MCF 10A (cell line): ENCODE data around the gene ZDHHC17. TPM values are rescaled to one million over a fixed set of nuclear protein-coding genes. Genes with fewer than 3 reads are reported as not detected.
A peak's percentile ranks its signal among the peaks of the same experiment; 100 is the strongest.

Experiments
- BruUV-seq: library from RNA; stranded (reverse); fragments of 400-500 nt; replicated peaks from 2 replicates; lab custom pipeline; 2021; lab: Mats Ljungman, UMichigan
- CTCF ChIA-PET: fragments of 300-600 bp; sonication (Branson Sonifier 250); formaldehyde crosslinking; extraction: SDS; loops from one replicate; lab custom pipeline; 2021; ENCODE audit warnings: antibody characterized with exemption, inconsistent platforms; lab: Yijun Ruan, JAX
- POLR2A ChIA-PET: fragments of 300-600, 350-650 bp; sonication (Branson Sonifier 250); formaldehyde crosslinking; extraction: SDS; loops from one replicate; lab custom pipeline; 2020; ENCODE audit warnings: antibody characterized with exemption, inconsistent platforms; lab: Yijun Ruan, JAX
- DNase-seq: peaks from one replicate; pipeline ENCODE4 v3.0.0-alpha.2; 2018; ENCODE audit not compliant: unreplicated experiment
- H3K27ac Mint-ChIP-seq: one replicate; pipeline ENCODE4 v1.8.0; 2022; ENCODE audit warnings: mild to moderate bottlenecking, low read depth, mixed read lengths; ENCODE audit not compliant: unreplicated experiment
- H3K27me3 Mint-ChIP-seq: one replicate; pipeline ENCODE4 v1.8.0; 2022; ENCODE audit warnings: mixed read lengths; ENCODE audit not compliant: insufficient read depth, unreplicated experiment
- H3K36me3 Mint-ChIP-seq: one replicate; pipeline ENCODE4 v1.8.0; 2022; ENCODE audit warnings: mild to moderate bottlenecking, moderate library complexity, mixed read lengths; ENCODE audit not compliant: insufficient read depth, unreplicated experiment
- H3K4me1 Mint-ChIP-seq: one replicate; pipeline ENCODE4 v1.8.0; 2022; ENCODE audit warnings: mixed read lengths; ENCODE audit not compliant: insufficient read depth, unreplicated experiment
- H3K4me3 Mint-ChIP-seq: one replicate; pipeline ENCODE4 v1.8.0; 2022; ENCODE audit warnings: mild to moderate bottlenecking, moderate library complexity, mixed read lengths; ENCODE audit not compliant: unreplicated experiment
- H3K9me3 Mint-ChIP-seq: one replicate; pipeline ENCODE4 v1.8.0; 2022; ENCODE audit warnings: mixed read lengths; ENCODE audit not compliant: unreplicated experiment
- intact Hi-C: fragments of 100-400 bp; cut with micrococcal nuclease; formaldehyde crosslinking; loops from 2 replicates; pipeline ENCODE4 v1.14.1; 2022
- total RNA-seq: library from RNA; stranded (reverse); gene quantifications from 2 replicates; pipeline ENCODE4 v1.2.3, GENCODE V29; 2022
- TF ChIP-seq, protein P1 (sequence below): fragments of 200-600 bp; IDR thresholded peaks from one replicate; pipeline ENCODE4 v1.8.0; 2022; ENCODE audit warnings: antibody characterized with exemption, mild to moderate bottlenecking; ENCODE audit not compliant: unreplicated experiment

ZDHHC17 gene
- total RNA-seq, 1 experiment from 2014 or later: 26.9 TPM

DNA sequence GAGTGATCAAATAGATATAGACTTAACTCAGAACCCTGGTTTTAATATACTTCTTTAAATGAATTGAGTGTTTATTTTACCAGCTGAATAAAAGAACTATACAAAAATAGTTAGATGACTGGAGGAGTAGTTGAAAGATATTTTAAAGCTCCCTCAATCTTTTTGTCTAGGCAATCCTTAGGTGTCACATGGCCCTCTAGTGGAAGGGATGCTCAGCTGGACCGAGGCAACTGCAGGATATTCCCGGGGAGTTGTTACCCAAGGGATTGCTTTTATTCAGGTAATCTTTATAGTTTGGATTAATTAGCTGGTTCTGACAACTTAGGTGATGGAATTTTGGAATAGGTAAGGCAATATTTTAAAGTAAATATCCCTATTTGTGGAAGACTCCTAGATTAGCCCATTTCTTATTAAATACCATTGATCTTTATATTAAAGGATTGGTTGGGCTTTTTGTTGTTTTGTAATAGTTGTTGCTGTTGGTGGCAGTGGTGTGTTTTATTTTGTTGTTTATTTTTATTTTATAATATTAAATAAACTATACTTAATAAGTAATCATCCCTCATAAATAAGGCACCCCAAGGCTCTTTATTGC lies 57.1 kb downstream of the ZDHHC17 start:
- TF ChIP-seq, protein P1, sequence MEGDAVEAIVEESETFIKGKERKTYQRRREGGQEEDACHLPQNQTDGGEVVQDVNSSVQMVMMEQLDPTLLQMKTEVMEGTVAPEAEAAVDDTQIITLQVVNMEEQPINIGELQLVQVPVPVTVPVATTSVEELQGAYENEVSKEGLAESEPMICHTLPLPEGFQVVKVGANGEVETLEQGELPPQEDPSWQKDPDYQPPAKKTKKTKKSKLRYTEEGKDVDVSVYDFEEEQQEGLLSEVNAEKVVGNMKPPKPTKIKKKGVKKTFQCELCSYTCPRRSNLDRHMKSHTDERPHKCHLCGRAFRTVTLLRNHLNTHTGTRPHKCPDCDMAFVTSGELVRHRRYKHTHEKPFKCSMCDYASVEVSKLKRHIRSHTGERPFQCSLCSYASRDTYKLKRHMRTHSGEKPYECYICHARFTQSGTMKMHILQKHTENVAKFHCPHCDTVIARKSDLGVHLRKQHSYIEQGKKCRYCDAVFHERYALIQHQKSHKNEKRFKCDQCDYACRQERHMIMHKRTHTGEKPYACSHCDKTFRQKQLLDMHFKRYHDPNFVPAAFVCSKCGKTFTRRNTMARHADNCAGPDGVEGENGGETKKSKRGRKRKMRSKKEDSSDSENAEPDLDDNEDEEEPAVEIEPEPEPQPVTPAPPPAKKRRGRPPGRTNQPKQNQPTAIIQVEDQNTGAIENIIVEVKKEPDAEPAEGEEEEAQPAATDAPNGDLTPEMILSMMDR: peak; percentile 50
- Mint-ChIP-seq H3K4me3 (no peak overlapping the region), H3K4me1 (no peaks in the 10 kb centered on the region), H3K9me3 (no peaks in the 10 kb centered on the region), H3K27ac (no peak overlapping the region), H3K36me3 (peaks cover 21% of the 10 kb centered on the region), H3K27me3 (no peaks in the 10 kb centered on the region)
- intact Hi-C loops: loop anchor here (1.0 to 10.0 kb wide), 2 partner anchors 194 to 200 kb away; no protein-coding TSS in a partner anchor
- peak; percentile 60 for DNase-seq
- no TSS peak for BruUV-seq
- CTCF ChIA-PET: interaction anchor here (0.5 to 2.3 kb wide), 30 partner anchors 9 to 357 kb away, joined by 3 to 20 read pairs (median 4); partner anchors contain the start of gene ZDHHC17
- POLR2A ChIA-PET: interaction anchor here (0.7 to 1.1 kb wide), 4 partner anchors 11 to 233 kb away, joined by 3 to 5 read pairs (median 4); no protein-coding TSS in a partner anchor

DNA sequence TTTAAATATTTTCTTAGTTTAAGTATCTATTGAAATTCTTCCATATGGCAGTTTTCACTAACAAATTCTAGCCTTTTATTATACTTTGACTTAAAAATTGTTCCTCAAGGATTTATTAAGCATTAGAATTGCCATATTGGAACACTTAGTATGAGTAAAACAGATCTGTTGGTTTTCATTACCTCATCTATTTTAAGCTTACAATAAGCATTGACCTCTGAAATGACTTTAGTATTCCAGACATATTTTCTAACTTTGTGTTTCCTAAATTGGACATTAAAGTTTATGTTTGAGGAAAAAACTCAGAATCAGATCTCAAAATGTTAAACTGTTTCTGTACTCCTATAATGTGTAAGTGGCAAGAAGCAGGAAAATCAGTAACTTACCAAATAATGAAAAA lies 66.5 kb downstream of the ZDHHC17 start:
- H3K27ac Mint-ChIP-seq: no peak overlapping the region
- no peak for DNase-seq
- no peaks in the 10 kb centered on the region for H3K9me3 Mint-ChIP-seq
- no peak overlapping the region for H3K4me3 Mint-ChIP-seq
- no TSS peak for BruUV-seq
- intact Hi-C loops: no loop called here
- no peaks in the 10 kb centered on the region for H3K27me3 Mint-ChIP-seq
- ChIA-PET CTCF (interaction anchor here (2.6 kb wide), 1 partner anchor 10 kb away, joined by 10 read pairs; no protein-coding TSS in a partner anchor), POLR2A (interaction anchor here (0.6 to 1.3 kb wide), 2 partner anchors 11 to 461 kb away, joined by 3 to 4 read pairs; no protein-coding TSS in a partner anchor)
- H3K36me3 Mint-ChIP-seq: peaks cover 26% of the 10 kb centered on the region
- TF ChIP-seq, protein P1: no peak
- no peaks in the 10 kb centered on the region for H3K4me1 Mint-ChIP-seq

DNA sequence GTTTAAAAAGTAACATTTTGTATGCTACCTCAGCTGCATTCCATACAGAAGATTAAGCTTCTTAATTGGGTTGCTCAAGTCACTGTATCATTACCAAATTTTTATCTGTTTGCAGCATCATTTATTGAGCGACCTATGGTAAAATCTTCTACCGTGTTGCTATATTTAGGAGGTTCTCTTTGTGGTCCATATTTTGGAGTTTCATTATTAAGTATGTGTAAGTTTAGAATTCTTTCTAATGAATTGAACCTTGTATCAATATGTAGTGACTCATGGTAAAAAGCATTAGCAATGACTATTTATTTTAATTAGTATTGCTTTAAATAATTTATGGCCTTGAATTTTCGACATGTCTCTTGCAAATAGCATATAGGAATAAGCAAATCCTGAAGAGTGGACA lies 72.7 kb downstream of the ZDHHC17 start:
- POLR2A ChIA-PET: interaction anchor here (0.6 kb wide), 1 partner anchor 597 kb away, joined by 3 read pairs; no protein-coding TSS in a partner anchor
- Mint-ChIP-seq H3K4me1 (no peaks in the 10 kb centered on the region), H3K9me3 (no peaks in the 10 kb centered on the region), H3K4me3 (no peak overlapping the region), H3K36me3 (peaks cover 16% of the 10 kb centered on the region), H3K27ac (no peak overlapping the region), H3K27me3 (no peaks in the 10 kb centered on the region)
- intact Hi-C loops: no loop called here
- BruUV-seq: no TSS peak
- TF ChIP-seq, protein P1: no peak
- no peak for DNase-seq
- CTCF ChIA-PET: no interaction called here

DNA sequence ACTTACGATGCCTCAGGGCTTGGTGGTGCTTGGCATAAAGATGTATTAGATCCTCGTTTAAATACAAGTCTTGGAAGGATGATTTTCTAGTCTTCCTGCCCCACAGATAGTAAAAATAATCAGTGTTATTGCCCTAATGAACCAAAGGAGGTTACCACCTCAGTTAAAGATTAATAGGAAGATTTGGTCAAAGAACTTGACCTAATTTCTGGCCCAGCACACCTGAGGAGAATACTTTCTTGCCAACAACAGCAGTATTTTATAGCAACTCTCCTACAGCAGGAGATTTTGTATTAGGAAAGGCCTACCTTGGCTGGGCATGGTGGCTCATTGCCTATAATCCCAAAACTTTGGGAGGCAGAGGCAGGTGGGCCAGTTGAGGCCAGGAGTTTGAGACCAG lies 83.3 kb downstream of the ZDHHC17 start:
- no peaks in the 10 kb centered on the region for H3K27me3 Mint-ChIP-seq
- CTCF ChIA-PET: interaction anchor here (0.9 to 2.8 kb wide), 2 partner anchors 18 to 163 kb away, joined by 3 to 8 read pairs; no protein-coding TSS in a partner anchor
- H3K27ac Mint-ChIP-seq: no peak overlapping the region
- POLR2A ChIA-PET: no interaction called here
- intact Hi-C loops: no loop called here
- no peaks in the 10 kb centered on the region for H3K4me1 Mint-ChIP-seq
- no peak for DNase-seq
- H3K36me3 Mint-ChIP-seq: peaks cover 46% of the 10 kb centered on the region
- TF ChIP-seq, protein P1: no peak
- H3K9me3 Mint-ChIP-seq: no peaks in the 10 kb centered on the region
- no TSS peak for BruUV-seq
- no peak overlapping the region for H3K4me3 Mint-ChIP-seq
